HG03442 (cell line): Measurements from ENCODE around the gene ABCC4.

Source experiments
- ATAC-seq: cut with Tn5 transposase; IDR thresholded peaks from one replicate; pipeline ENCODE4 v1.9.1; 2021; ENCODE audit warnings: mild to moderate bottlenecking, moderate library complexity; ENCODE audit not compliant: unreplicated experiment

The ABCC4 gene

GRCh38 chr13:95301183-95301967 is at the start of gene ABCC4:
TSS of gene ABCC4 (minus strand) at chr13:95301451. CDS start at chr13:95301314, 137 bp downstream.
- peak; percentile 76 for ATAC-seq

- ATAC-seq, result no peak
These were observed 48.0 kb upstream of the ABCC4 start for GRCh38 chr13:95349267-95349666.

GRCh38 chr13:95343944-95344343 is 42.7 kb upstream of the ABCC4 start:
- ATAC-seq, result no peak

GRCh38 chr13:95341441-95341840 is 40.2 kb upstream of the ABCC4 start:
- no peak for ATAC-seq

GRCh38 chr13:95338905-95339304 is 37.7 kb upstream of the ABCC4 start:
- no peak for ATAC-seq

GRCh38 chr13:95337597-95337996 is 36.3 kb upstream of the ABCC4 start:
- ATAC-seq, result no peak

GRCh38 chr13:95335667-95336066 is 34.4 kb upstream of the ABCC4 start:
- no peak for ATAC-seq

GRCh38 chr13:95328386-95328785 is 27.1 kb upstream of the ABCC4 start:
- ATAC-seq, result no peak

GRCh38 chr13:95327190-95327589 is 25.9 kb upstream of the ABCC4 start:
- no peak for ATAC-seq

GRCh38 chr13:95326695-95327094 is 25.4 kb upstream of the ABCC4 start:
- ATAC-seq, result no peak

- ATAC-seq, result no peak
These were observed 24.2 kb upstream of the ABCC4 start for GRCh38 chr13:95325485-95325884.

- no peak for ATAC-seq
These were observed 22.8 kb upstream of the ABCC4 start for GRCh38 chr13:95323930-95324662.

- no peak for ATAC-seq
These were observed 18.5 kb upstream of the ABCC4 start for GRCh38 chr13:95319551-95320274.

- no peak for ATAC-seq
These were observed 16.1 kb upstream of the ABCC4 start for GRCh38 chr13:95317039-95317989.

- no peak for ATAC-seq
These were observed 14.5 kb upstream of the ABCC4 start for GRCh38 chr13:95315752-95316151.

- no peak for ATAC-seq
These were observed 6.3 kb upstream of the ABCC4 start for GRCh38 chr13:95307507-95307906.

GRCh38 chr13:95304453-95304852 is 3.2 kb upstream of the ABCC4 start:
- no peak for ATAC-seq

- peak; percentile 3 for ATAC-seq
These were observed 730 bp upstream of the ABCC4 start for GRCh38 chr13:95301968-95302393.

GRCh38 chr13:95300625-95301182 is 547 bp downstream of the ABCC4 start:
- ATAC-seq, result peak; percentile 42

- no peak for ATAC-seq
These were observed 2.2 kb downstream of the ABCC4 start for GRCh38 chr13:95298971-95299621.
